Measurements from ENCODE around the gene C5.

Gene C5

GRCh38 chr9:121069396-121069795 is 19.3 kb upstream of the C5 start:
- H3K9ac ChIP-seq = no peak overlapping the region
- H3K79me2 ChIP-seq (ENCODE audit: insufficient read depth, low read depth) = no peaks in the 10 kb centered on the region
- no peaks in the 10 kb centered on the region for H3K27me3 ChIP-seq (ENCODE audit: insufficient read depth, low read depth)
- no peak overlapping the region for H3K4me2 ChIP-seq
- H2AFZ ChIP-seq (ENCODE audit: low read depth) = no peak overlapping the region
- peaks cover 29% of the 10 kb centered on the region for H3K4me1 ChIP-seq (ENCODE audit: low read depth, poor library complexity, severe bottlenecking)
- H3K36me3 ChIP-seq (ENCODE audit: insufficient read depth) = no peaks in the 10 kb centered on the region
- H3K4me3 ChIP-seq (IDR thresholded peaks at IDR 0.05; ENCODE audit: insufficient read depth, low read depth, low read length) = no peak overlapping the region
- no peak overlapping the region for H3K27ac ChIP-seq
- TF ChIP-seq CTCF (conservative IDR thresholded peaks at IDR 0.05; ENCODE audit: low read depth, low read length) = no peak
- no peaks in the 10 kb centered on the region for H4K20me1 ChIP-seq (ENCODE audit: insufficient read depth)

- no peak overlapping the region for H3K9ac ChIP-seq
- no peaks in the 10 kb centered on the region for H4K20me1 ChIP-seq (ENCODE audit: insufficient read depth)
- no peak overlapping the region for H3K4me3 ChIP-seq (IDR thresholded peaks at IDR 0.05; ENCODE audit: insufficient read depth, low read depth, low read length)
- TF ChIP-seq CTCF (conservative IDR thresholded peaks at IDR 0.05; ENCODE audit: low read depth, low read length) = no peak
- H3K27ac ChIP-seq = no peak overlapping the region
- H3K36me3 ChIP-seq (ENCODE audit: insufficient read depth) = no peaks in the 10 kb centered on the region
- H3K4me1 ChIP-seq (ENCODE audit: low read depth, poor library complexity, severe bottlenecking) = peaks cover 16% of the 10 kb centered on the region
- H2AFZ ChIP-seq (ENCODE audit: low read depth) = no peak overlapping the region
- no peaks in the 10 kb centered on the region for H3K79me2 ChIP-seq (ENCODE audit: insufficient read depth, low read depth)
- no peak overlapping the region for H3K4me2 ChIP-seq
- H3K27me3 ChIP-seq (ENCODE audit: insufficient read depth, low read depth) = no peaks in the 10 kb centered on the region
Observed at GRCh38 chr9:121067640-121068039, 17.6 kb upstream of the C5 start.

- peaks cover 9% of the 10 kb centered on the region for H3K4me1 ChIP-seq (ENCODE audit: low read depth, poor library complexity, severe bottlenecking)
Observed at GRCh38 chr9:121066850-121067249, 16.8 kb upstream of the C5 start.

GRCh38 chr9:121059998-121060636 is 10.0 kb upstream of the C5 start:
- Histone ChIP-seq H2AFZ (ENCODE audit: low read depth) (peak overlapping the region; percentile 23; the same call in 1 of the 2 replicates), H3K4me2 (no peak overlapping the region)
- TF ChIP-seq CTCF (conservative IDR thresholded peaks at IDR 0.05; ENCODE audit: low read depth, low read length) = peak; percentile 88

More at GRCh38 chr9:121066850-121067249, 16.8 kb upstream of the C5 start:
- Histone ChIP-seq H3K27me3 (ENCODE audit: insufficient read depth, low read depth) (no peaks in the 10 kb centered on the region), H4K20me1 (ENCODE audit: insufficient read depth) (no peaks in the 10 kb centered on the region), H3K36me3 (ENCODE audit: insufficient read depth) (no peaks in the 10 kb centered on the region), H3K4me2 (no peak overlapping the region), H3K9ac (no peak overlapping the region), H3K79me2 (ENCODE audit: insufficient read depth, low read depth) (no peaks in the 10 kb centered on the region), H2AFZ (ENCODE audit: low read depth) (no peak overlapping the region), H3K27ac (no peak overlapping the region), H3K4me3 (IDR thresholded peaks at IDR 0.05; ENCODE audit: insufficient read depth, low read depth, low read length) (no peak overlapping the region)
- TF ChIP-seq CTCF (conservative IDR thresholded peaks at IDR 0.05; ENCODE audit: low read depth, low read length) = no peak

More at GRCh38 chr9:121059998-121060636, 10.0 kb upstream of the C5 start:
- no peaks in the 10 kb centered on the region for H3K27me3 ChIP-seq (ENCODE audit: insufficient read depth, low read depth)
- H3K27ac ChIP-seq = no peak overlapping the region
- no peaks in the 10 kb centered on the region for H3K4me1 ChIP-seq (ENCODE audit: low read depth, poor library complexity, severe bottlenecking)
- no peaks in the 10 kb centered on the region for H4K20me1 ChIP-seq (ENCODE audit: insufficient read depth)
- no peaks in the 10 kb centered on the region for H3K36me3 ChIP-seq (ENCODE audit: insufficient read depth)
- H3K4me3 ChIP-seq (IDR thresholded peaks at IDR 0.05; ENCODE audit: insufficient read depth, low read depth, low read length) = no peak overlapping the region
- H3K9ac ChIP-seq = no peak overlapping the region
- no peaks in the 10 kb centered on the region for H3K79me2 ChIP-seq (ENCODE audit: insufficient read depth, low read depth)

Data from KMS-11 (cell line).